GM13977 (cell line): ENCODE results near the gene CDK15.

Source experiments
- DNase-seq: peaks from one replicate; pipeline ENCODE4 v3.0.0; 2012; ENCODE audit warnings: low spot score
- CTCF ChIP-seq: IDR thresholded peaks from 2 replicates; pipeline ENCODE4 v1.5.1; 2012; ENCODE audit warnings: mild to moderate bottlenecking, control low read depth; ENCODE audit not compliant: insufficient read depth; ENCODE audit errors: extremely low read depth, missing control alignments
- in situ Hi-C: fragments of 300-500 bp; cut with MboI; formaldehyde crosslinking; loops from one replicate; pipeline ENCODE4 v1.12.0; 2022; ENCODE audit warnings: low sequenced_read_pairs, low pct_unique_long_range_greater_than_20kb, mixed read lengths, inconsistent platforms; ENCODE audit not compliant: unreplicated experiment

The CDK15 gene

GRCh38 chr2:201786471-201786870 is 19.9 kb upstream of the CDK15 start:
- in situ Hi-C loops = no loop called here
- no peak for TF ChIP-seq CTCF
- no peak for DNase-seq

- in situ Hi-C loops = no loop called here
- no peak for DNase-seq
- TF ChIP-seq CTCF = no peak
Measured at GRCh38 chr2:201788371-201788770, 18.0 kb upstream of the CDK15 start.

- in situ Hi-C loops = no loop called here
- no peak for TF ChIP-seq CTCF
- no peak for DNase-seq
Measured at GRCh38 chr2:201789395-201789794, 16.9 kb upstream of the CDK15 start.

GRCh38 chr2:201790291-201790690 is 16.0 kb upstream of the CDK15 start:
- no peak for TF ChIP-seq CTCF
- in situ Hi-C loops = no loop called here
- DNase-seq = no peak

- in situ Hi-C loops = no loop called here
- DNase-seq = no peak
- TF ChIP-seq CTCF = no peak
Measured at GRCh38 chr2:201790989-201791388, 15.3 kb upstream of the CDK15 start.

- in situ Hi-C loops = no loop called here
- DNase-seq = no peak
- TF ChIP-seq CTCF = no peak
Measured at GRCh38 chr2:201793631-201794030, 12.7 kb upstream of the CDK15 start.

- in situ Hi-C loops = no loop called here
- TF ChIP-seq CTCF = no peak
- no peak for DNase-seq
Measured at GRCh38 chr2:201794294-201794693, 12.0 kb upstream of the CDK15 start.
